ENCODE results near the gene ACP2. TPM values are rescaled to one million over a fixed set of nuclear protein-coding genes. Genes with fewer than 3 reads are reported as not detected.

ACP2 gene
- polyA plus RNA-seq, 4 donors = 44.1 to 91.4 (median 51.0) TPM

DNA sequence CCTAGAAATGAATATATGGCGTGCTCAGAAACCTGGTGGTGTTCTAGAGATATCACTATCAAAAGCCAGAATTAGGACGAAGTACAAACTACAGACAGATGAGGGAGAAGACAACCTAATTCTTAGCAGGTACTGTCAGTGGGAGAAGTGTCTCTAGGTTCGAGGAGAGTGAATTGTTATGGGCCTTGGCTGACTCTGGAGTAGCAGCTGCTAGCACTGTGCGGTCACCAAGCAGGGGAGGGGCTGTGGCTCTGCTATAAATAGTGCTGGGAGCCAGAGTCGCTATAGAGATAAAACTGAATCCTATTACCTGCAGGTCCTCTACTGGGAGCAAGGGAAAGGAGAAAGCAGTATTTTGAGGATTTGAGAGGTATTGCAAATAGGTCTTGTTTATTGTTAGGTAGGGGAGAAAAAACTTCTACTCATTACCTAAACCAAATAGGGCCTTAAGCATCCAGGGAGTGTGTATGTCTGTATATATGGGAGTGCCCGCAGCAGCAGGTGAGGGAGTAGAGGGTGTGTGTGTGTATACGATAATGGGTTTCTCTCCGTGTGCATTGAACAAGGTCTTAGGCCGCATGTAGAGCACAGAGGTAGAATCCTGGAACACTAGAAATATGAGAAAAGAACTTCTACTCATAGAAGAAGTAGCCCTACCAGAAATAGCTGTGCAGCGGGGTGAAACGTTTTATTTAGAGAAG, 23.5 kb upstream of the ACP2 start:
- Histone ChIP-seq H3K36me3 (ENCODE audit: control insufficient read depth in 3 of 3, insufficient read depth in 2 of 3, low read depth in 1 of 3, low read length in 3 of 3) (peaks cover 14 to 44% (median 15%) of the 10 kb centered on the region in 3 donors), H3K27me3 (ENCODE audit: control insufficient read depth in 3 of 3, insufficient read depth in 3 of 3, low read length in 3 of 3) (no peaks in the 10 kb centered on the region), H3K9me3 (ENCODE audit: control insufficient read depth in 2 of 2, insufficient read depth in 1 of 2, low read depth in 1 of 2, low read length in 1 of 2) (no peaks in the 10 kb centered on the region), H3K4me3 (ENCODE audit: low read depth in 1 of 3, low read length in 3 of 3) (no peak overlapping the region), H3K27ac (ENCODE audit: low read depth in 1 of 3, low read length in 2 of 3) (peak overlapping the region in 2 of 3 donors; percentile 34 to 52), H3K4me1 (ENCODE audit: control insufficient read depth in 3 of 3, insufficient read depth in 2 of 3, low read depth in 1 of 3, low read length in 2 of 3) (peaks cover 2 to 33% (median 3%) of the 10 kb centered on the region in 3 donors)
- FAIRE-seq = no peak
- peak; percentile 55 to 59 for DNase-seq
- WGBS, 3 donors = 32 to 49% (median 33%) methylated on average over 11 of the region's 11 CpGs

DNA sequence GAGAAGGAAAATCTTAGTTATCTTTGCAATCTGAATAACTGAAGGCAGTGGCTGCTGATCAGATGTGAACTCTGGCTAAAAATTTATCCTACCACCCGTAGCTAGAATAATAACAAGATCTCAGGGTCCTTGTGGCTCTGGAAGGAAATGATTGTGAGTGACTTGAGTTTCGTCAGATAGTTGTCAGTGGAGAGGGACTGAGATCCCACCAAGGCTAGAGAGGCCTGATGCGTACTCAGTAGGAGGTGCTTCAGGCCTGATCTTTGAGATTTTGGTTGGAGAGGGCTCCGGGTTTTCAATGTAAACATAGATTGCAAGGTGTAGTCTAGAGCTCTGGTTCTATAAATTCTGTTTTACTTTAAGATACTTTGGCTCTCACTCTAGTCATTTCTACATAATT, 22.7 kb upstream of the ACP2 start:
- Histone ChIP-seq H3K27ac (ENCODE audit: low read depth in 1 of 3, low read length in 2 of 3) (peak overlapping the region in 2 of 3 donors; percentile 43 to 83), H3K27me3 (ENCODE audit: control insufficient read depth in 3 of 3, insufficient read depth in 3 of 3, low read length in 3 of 3) (no peaks in the 10 kb centered on the region), H3K4me1 (ENCODE audit: control insufficient read depth in 3 of 3, insufficient read depth in 2 of 3, low read depth in 1 of 3, low read length in 2 of 3) (peaks cover 2 to 33% (median 3%) of the 10 kb centered on the region in 3 donors), H3K36me3 (ENCODE audit: control insufficient read depth in 3 of 3, insufficient read depth in 2 of 3, low read depth in 1 of 3, low read length in 3 of 3) (peaks cover 9 to 44% (median 13%) of the 10 kb centered on the region in 3 donors), H3K9me3 (ENCODE audit: control insufficient read depth in 2 of 2, insufficient read depth in 1 of 2, low read depth in 1 of 2, low read length in 1 of 2) (no peaks in the 10 kb centered on the region), H3K4me3 (ENCODE audit: low read depth in 1 of 3, low read length in 3 of 3) (peak overlapping the region in 1 of 3 donors; percentile 62)
- DNase-seq (no peak), FAIRE-seq (no peak)
- 38 to 42% (median 39%) methylated on average over 4 of the region's 4 CpGs for WGBS, 3 donors

DNA sequence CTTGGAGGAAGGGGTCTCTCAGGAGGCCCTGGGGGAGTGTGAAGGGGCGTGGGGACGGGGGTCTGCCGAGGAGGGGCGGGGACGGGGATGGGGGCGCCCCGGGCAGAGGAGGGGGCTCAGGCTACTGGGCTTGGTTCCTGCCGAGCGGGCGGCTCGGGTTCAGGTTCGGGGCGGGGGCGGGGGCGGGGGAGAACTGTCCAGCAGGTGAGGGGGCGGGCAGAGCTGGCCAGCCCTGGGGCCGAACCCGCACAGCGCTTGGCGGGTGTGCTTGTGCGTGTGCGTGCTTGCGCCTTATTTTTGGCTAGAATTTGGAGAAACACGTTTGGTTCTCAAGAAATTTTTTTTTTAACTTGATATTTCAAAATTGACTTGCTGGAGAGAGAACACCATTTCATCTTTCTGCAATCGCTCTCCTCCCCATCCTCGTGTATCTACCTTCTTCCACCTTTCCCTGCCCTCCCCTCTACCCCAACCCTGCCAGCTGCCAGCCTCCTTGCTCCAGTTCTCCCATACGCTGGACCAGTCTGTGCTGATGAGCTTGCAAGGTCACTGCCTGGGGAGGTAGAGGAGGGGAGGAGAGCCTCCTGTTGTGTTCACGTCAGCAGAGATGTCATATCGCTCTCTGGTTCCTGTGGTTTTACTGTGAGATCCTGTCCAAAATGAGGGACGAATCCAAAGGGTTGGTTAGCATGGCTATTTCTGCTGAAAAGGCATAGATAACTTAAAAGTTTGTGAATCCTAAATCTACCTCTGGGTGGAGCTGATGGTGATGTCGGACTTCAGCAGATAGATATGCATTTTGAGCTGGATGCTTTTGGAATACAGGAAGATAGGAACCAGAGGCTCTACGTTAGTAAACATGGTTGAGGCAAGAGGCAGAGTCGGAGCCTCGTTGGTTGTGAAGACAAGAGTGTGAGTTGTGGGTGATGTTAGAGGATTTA, 22.0 kb upstream of the ACP2 start:
- 1 to 3% (median 2%) methylated on average over 25 to 34 of the region's 34 CpGs for WGBS, 3 donors
- Histone ChIP-seq H3K4me3 (ENCODE audit: low read depth in 1 of 3, low read length in 3 of 3) (peak overlapping the region; percentile 62 to 85 (median 74)), H3K9me3 (ENCODE audit: control insufficient read depth in 2 of 2, insufficient read depth in 1 of 2, low read depth in 1 of 2, low read length in 1 of 2) (no peaks in the 10 kb centered on the region), H3K27me3 (ENCODE audit: control insufficient read depth in 3 of 3, insufficient read depth in 3 of 3, low read length in 3 of 3) (no peaks in the 10 kb centered on the region), H3K27ac (ENCODE audit: low read depth in 1 of 3, low read length in 2 of 3) (peak overlapping the region; percentile 53 to 92 (median 83)), H3K4me1 (ENCODE audit: control insufficient read depth in 3 of 3, insufficient read depth in 2 of 3, low read depth in 1 of 3, low read length in 2 of 3) (peaks cover 2 to 33% (median 3%) of the 10 kb centered on the region in 3 donors), H3K36me3 (ENCODE audit: control insufficient read depth in 3 of 3, insufficient read depth in 2 of 3, low read depth in 1 of 3, low read length in 3 of 3) (peaks cover 2 to 45% (median 11%) of the 10 kb centered on the region in 3 donors)
- FAIRE-seq (no peak), DNase-seq (peak in 1 of 2 donors; percentile 45)

DNA sequence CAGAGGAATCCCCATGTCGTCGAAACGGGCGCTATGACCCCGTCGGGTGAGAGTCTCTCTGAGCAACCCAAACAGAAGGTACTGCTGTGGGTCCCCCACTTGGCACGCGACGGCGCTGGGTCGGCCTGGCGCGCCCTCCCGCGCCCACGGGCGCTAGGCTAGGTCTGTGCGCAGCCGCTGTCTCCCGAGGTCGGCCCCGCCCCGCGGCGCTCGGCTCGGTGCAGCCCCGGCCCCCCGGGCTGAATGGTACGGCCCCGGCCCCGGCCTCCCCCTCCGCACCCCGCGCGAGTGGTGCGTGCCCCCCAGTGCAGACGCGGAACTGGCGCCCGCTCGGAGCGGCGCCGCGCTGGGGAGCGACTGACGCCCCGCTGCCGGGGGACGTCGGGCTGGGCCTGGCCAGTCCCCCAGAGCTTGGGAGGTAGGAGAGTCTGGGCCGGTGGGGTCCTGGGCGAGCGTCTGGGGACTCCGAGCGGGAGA, 21.3 kb upstream of the ACP2 start, which contains the start of gene MADD:
Gene MADD (plus strand): TSS at position 305 of the 477 bp plus-strand sequence.
- Histone ChIP-seq H3K4me3 (ENCODE audit: low read depth in 1 of 3, low read length in 3 of 3) (peak within 1 kb of the TSS; percentile 62 to 85 (median 74)), H3K9me3 (ENCODE audit: control insufficient read depth in 2 of 2, insufficient read depth in 1 of 2, low read depth in 1 of 2, low read length in 1 of 2) (no peaks in the 10 kb centered on the region), H3K27me3 (ENCODE audit: control insufficient read depth in 3 of 3, insufficient read depth in 3 of 3, low read length in 3 of 3) (no peaks in the 10 kb centered on the region), H3K27ac (ENCODE audit: low read depth in 1 of 3, low read length in 2 of 3) (peak within 1 kb of the TSS; percentile 82 to 96 (median 92)), H3K36me3 (ENCODE audit: control insufficient read depth in 3 of 3, insufficient read depth in 2 of 3, low read depth in 1 of 3, low read length in 3 of 3) (peaks cover 2 to 41% (median 8%) of the 10 kb centered on the region in 3 donors), H3K4me1 (ENCODE audit: control insufficient read depth in 3 of 3, insufficient read depth in 2 of 3, low read depth in 1 of 3, low read length in 2 of 3) (peaks cover 2 to 33% (median 3%) of the 10 kb centered on the region in 3 donors)
- no peak for FAIRE-seq
- 0% methylated on average over 33 to 57 of the region's 57 CpGs for WGBS, 3 donors
- peak; percentile 87 to 95 for DNase-seq

DNA sequence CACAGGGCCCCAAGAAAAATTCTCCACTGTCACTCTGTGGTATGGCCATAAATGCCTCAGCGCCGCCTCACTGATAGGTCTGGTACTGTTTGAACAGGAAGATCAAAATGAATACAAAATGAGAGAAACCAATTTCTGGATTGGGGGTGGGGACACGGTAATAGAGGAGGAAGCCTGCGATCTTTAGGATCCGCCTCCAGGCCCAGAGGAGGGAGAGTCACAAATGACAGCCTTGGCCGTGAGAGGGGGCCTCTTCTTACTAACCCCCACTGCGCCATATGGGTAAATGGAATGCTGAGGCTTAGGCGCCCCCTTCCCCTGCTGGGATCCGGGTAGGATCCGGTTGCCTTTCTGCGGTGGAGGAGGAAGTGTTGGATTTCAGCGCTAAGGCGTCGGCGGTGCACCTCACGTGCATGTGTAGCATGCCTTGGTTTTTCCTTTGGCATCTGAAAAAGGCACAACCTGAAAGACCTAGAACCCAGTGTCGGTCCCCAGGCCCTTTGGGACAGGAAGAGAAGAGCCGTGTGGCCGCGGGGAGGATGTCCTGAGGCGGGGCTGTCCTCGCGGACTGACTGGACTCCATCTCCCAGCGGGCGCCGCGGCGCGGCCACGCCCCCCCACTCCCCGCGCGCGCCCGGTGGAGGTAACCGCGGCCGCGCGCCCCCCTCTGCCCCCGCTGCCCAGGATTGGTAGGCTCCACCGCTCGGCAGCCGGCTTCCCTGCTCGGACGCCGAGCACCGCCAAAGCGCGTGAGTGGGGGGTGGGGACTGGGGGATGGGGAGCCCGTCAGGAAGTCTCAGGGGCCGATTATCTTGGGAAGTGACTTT, 20.6 kb upstream of the ACP2 start:
- peaks cover 0 to 38% (median 4%) of the 10 kb centered on the region in 3 donors for H3K36me3 ChIP-seq (ENCODE audit: control insufficient read depth in 3 of 3, insufficient read depth in 2 of 3, low read depth in 1 of 3, low read length in 3 of 3)
- H3K9me3 ChIP-seq (ENCODE audit: control insufficient read depth in 2 of 2, insufficient read depth in 1 of 2, low read depth in 1 of 2, low read length in 1 of 2) = no peaks in the 10 kb centered on the region
- no peaks in the 10 kb centered on the region for H3K27me3 ChIP-seq (ENCODE audit: control insufficient read depth in 3 of 3, insufficient read depth in 3 of 3, low read length in 3 of 3)
- H3K4me3 ChIP-seq (ENCODE audit: low read depth in 1 of 3, low read length in 3 of 3) = peak overlapping the region; percentile 62 to 85 (median 74)
- H3K4me1 ChIP-seq (ENCODE audit: control insufficient read depth in 3 of 3, insufficient read depth in 2 of 3, low read depth in 1 of 3, low read length in 2 of 3) = peaks cover 2 to 33% (median 3%) of the 10 kb centered on the region in 3 donors
- DNase-seq (peak; percentile 88 to 93), FAIRE-seq (no peak)
- peak overlapping the region; percentile 82 to 96 (median 92) for H3K27ac ChIP-seq (ENCODE audit: low read depth in 1 of 3, low read length in 2 of 3)
- WGBS, 3 donors = 0 to 1% (median 0%) methylated on average over 39 to 52 of the region's 52 CpGs

DNA sequence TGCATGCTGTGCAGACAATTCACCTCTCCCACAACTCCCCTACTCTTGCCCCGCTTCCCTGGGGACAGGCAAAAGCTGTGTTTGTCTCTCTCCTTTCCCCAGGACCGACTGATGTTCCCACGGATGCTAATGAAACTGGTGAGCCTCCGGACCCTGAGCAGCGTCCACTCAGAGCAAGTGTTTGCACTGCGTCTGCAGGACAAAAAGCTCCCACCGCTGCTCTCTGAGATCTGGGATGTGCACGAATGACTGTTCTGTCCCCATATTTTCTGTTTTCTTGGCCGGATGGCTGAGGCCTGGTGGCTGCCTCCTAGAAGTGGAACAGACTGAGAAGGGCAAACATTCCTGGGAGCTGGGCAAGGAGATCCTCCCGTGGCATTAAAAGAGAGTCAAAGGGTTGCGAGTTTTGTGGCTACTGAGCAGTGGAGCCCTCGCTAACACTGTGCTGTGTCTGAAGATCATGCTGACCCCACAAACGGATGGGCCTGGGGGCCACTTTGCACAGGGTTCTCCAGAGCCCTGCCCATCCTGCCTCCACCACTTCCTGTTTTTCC, 19.9 kb upstream of the ACP2 start:
- Histone ChIP-seq H3K4me3 (ENCODE audit: low read depth in 1 of 3, low read length in 3 of 3) (peak overlapping the region in 2 of 3 donors; percentile 5 to 74), H3K9me3 (ENCODE audit: control insufficient read depth in 2 of 2, insufficient read depth in 1 of 2, low read depth in 1 of 2, low read length in 1 of 2) (no peaks in the 10 kb centered on the region), H3K27ac (ENCODE audit: low read depth in 1 of 3, low read length in 2 of 3) (peak overlapping the region; percentile 82 to 96 (median 92)), H3K4me1 (ENCODE audit: control insufficient read depth in 3 of 3, insufficient read depth in 2 of 3, low read depth in 1 of 3, low read length in 2 of 3) (peaks cover 2 to 33% (median 3%) of the 10 kb centered on the region in 3 donors), H3K27me3 (ENCODE audit: control insufficient read depth in 3 of 3, insufficient read depth in 3 of 3, low read length in 3 of 3) (no peaks in the 10 kb centered on the region), H3K36me3 (ENCODE audit: control insufficient read depth in 3 of 3, insufficient read depth in 2 of 3, low read depth in 1 of 3, low read length in 3 of 3) (peaks cover 0 to 44% (median 4%) of the 10 kb centered on the region in 3 donors)
- 38 to 52% (median 48%) methylated on average over 13 of the region's 13 CpGs for WGBS, 3 donors
- FAIRE-seq (no peak), DNase-seq (no peak)

DNA sequence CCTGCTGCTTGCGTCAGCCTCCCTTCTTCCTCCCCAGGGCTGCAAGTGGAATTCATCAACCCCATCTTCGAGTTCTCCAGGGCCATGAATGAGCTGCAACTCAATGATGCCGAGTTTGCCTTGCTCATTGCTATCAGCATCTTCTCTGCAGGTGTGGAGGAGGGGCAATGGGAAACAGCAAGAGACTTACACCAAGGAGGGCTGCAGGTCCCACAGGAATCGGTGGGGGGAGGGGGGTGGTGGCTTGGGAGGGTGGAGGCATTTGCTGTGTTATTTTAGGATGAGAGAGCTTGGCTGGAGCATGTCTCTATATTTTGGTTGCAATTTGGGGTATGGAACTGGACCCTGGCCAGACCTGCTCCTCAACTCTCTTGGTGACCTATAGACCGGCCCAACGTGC, 19.3 kb upstream of the ACP2 start:
- 67 to 81% (median 68%) methylated on average over 6 of the region's 6 CpGs for WGBS, 3 donors
- H3K9me3 ChIP-seq (ENCODE audit: control insufficient read depth in 2 of 2, insufficient read depth in 1 of 2, low read depth in 1 of 2, low read length in 1 of 2) = no peaks in the 10 kb centered on the region
- no peak for DNase-seq
- no peaks in the 10 kb centered on the region for H3K27me3 ChIP-seq (ENCODE audit: control insufficient read depth in 3 of 3, insufficient read depth in 3 of 3, low read length in 3 of 3)
- H3K27ac ChIP-seq (ENCODE audit: low read depth in 1 of 3, low read length in 2 of 3) = peak overlapping the region in 2 of 3 donors; percentile 92 to 96
- H3K4me1 ChIP-seq (ENCODE audit: control insufficient read depth in 3 of 3, insufficient read depth in 2 of 3, low read depth in 1 of 3, low read length in 2 of 3) = peaks cover 2 to 33% (median 3%) of the 10 kb centered on the region in 3 donors
- peaks cover 0 to 48% (median 4%) of the 10 kb centered on the region in 3 donors for H3K36me3 ChIP-seq (ENCODE audit: control insufficient read depth in 3 of 3, insufficient read depth in 2 of 3, low read depth in 1 of 3, low read length in 3 of 3)
- FAIRE-seq = no peak
- no peak overlapping the region for H3K4me3 ChIP-seq (ENCODE audit: low read depth in 1 of 3, low read length in 3 of 3)

Measured in small intestine (tissue), 7 donors.